NCI-H526 (cell line): ENCODE measurements around the gene ANKRD30B.
"Not testable (repeated sequence)": the region's sequence is repeated elsewhere in the genome, so short reads cannot be mapped to it uniquely, and the experiment has no call there.

Source experiments
- DNase-seq, 2 experiments: peaks; one replicate each; lab custom pipeline; 2025; lab: John Stamatoyannopoulos, UW

Gene ANKRD30B

GRCh38 chr18:14856256-14856655 is 108.3 kb downstream of the ANKRD30B start:
- DNase-seq = not testable (repeated sequence)

- not testable (repeated sequence) for DNase-seq
Observed at GRCh38 chr18:14858514-14858913, 110.5 kb downstream of the ANKRD30B start.

- DNase-seq = not testable (repeated sequence)
Observed at GRCh38 chr18:14859995-14860394, 112.0 kb downstream of the ANKRD30B start.

- DNase-seq = not testable (repeated sequence)
Observed at GRCh38 chr18:14866426-14866825, 118.5 kb downstream of the ANKRD30B start.

GRCh38 chr18:14867988-14868387 is 120.0 kb downstream of the ANKRD30B start:
- DNase-seq = not testable (repeated sequence)

GRCh38 chr18:14868825-14869224 is 120.9 kb downstream of the ANKRD30B start:
- DNase-seq = peak in 1 of 2 experiments; percentile 8

- not testable (repeated sequence) for DNase-seq
Observed at GRCh38 chr18:14878826-14879225, 130.9 kb downstream of the ANKRD30B start.

GRCh38 chr18:14900435-14900834 is 152.5 kb downstream of the ANKRD30B start:
- no peak for DNase-seq
